Heart left ventricle (tissue), 13 donors: ENCODE results near the gene TSC22D3.

Experiments used
- POLR2A ChIP-seq, 2 donors: fragments of 450-650 bp; IDR thresholded peaks; one replicate each; pipeline ENCODE4 v1.6.1; 2017; ENCODE audit warnings: antibody characterized with exemption in 2 of 2, mild to moderate bottlenecking in 2 of 2, moderate library complexity in 2 of 2
- TF ChIP-seq, protein P1 (sequence below), 12 donors: fragments of 200-600 bp; sonication (generic) in 4 of 12; IDR thresholded peaks; one replicate each; pipeline versions ENCODE4 v1.5.0 to v1.8.0; 2018 to 2022; ENCODE audit warnings: antibody characterized with exemption in 12 of 12, mild to moderate bottlenecking in 5 of 12
- donor health status: ischemic (EF 13 %, LVEDD 7.1; RV severe dilation, severe dysfunction).
- donor health status: DM: no; HTN: yes; CAD: no.
- donor health status: DM: no; HTN: no; CAD: no.
- donor health status: ischemic (EF 25% LVEDD 6.9; RV normal size, moderate dysfunction).
- donor health status: ischemic (EF 25% LVEDD 5.7; RV mildly dilated, moderate dysfunction).
- donor health status: ischemic (EF 35%, LVEDD 5.7; RV mildly dilated, moderate dysfunction).
- donor health status: nonischemic (EF 11% LVEDD 7.7; RV severe dilation, severe dysfunction).
- donor health status: DM: yes; HTN: yes; CAD: no.
- donor health status: PGD.
- donor health status: ischemic (EF 29% LVEDD 5.4; RV normal size, mild dysfunction).
- donor health status: nonischemic (EF 23%, LVEDD 6.1; RV moderate dilation, normal function).

GRCh38 chrX:107766470-107767150 lies 9.0 kb downstream of the TSC22D3 start:
- TF ChIP-seq, protein P1, sequence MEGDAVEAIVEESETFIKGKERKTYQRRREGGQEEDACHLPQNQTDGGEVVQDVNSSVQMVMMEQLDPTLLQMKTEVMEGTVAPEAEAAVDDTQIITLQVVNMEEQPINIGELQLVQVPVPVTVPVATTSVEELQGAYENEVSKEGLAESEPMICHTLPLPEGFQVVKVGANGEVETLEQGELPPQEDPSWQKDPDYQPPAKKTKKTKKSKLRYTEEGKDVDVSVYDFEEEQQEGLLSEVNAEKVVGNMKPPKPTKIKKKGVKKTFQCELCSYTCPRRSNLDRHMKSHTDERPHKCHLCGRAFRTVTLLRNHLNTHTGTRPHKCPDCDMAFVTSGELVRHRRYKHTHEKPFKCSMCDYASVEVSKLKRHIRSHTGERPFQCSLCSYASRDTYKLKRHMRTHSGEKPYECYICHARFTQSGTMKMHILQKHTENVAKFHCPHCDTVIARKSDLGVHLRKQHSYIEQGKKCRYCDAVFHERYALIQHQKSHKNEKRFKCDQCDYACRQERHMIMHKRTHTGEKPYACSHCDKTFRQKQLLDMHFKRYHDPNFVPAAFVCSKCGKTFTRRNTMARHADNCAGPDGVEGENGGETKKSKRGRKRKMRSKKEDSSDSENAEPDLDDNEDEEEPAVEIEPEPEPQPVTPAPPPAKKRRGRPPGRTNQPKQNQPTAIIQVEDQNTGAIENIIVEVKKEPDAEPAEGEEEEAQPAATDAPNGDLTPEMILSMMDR (IDR thresholded peaks at IDR 0.05), result no peak
- TF ChIP-seq POLR2A (IDR thresholded peaks at IDR 0.05), result no peak
